ENCODE results near the gene SH3PXD2B. TPM values are rescaled to one million over a fixed set of nuclear protein-coding genes. Genes with fewer than 3 reads are reported as not detected.

The SH3PXD2B gene
- total and polyA plus RNA-seq, 8 donors, result 6.7 to 63.0 (median 20.5) TPM

DNA sequence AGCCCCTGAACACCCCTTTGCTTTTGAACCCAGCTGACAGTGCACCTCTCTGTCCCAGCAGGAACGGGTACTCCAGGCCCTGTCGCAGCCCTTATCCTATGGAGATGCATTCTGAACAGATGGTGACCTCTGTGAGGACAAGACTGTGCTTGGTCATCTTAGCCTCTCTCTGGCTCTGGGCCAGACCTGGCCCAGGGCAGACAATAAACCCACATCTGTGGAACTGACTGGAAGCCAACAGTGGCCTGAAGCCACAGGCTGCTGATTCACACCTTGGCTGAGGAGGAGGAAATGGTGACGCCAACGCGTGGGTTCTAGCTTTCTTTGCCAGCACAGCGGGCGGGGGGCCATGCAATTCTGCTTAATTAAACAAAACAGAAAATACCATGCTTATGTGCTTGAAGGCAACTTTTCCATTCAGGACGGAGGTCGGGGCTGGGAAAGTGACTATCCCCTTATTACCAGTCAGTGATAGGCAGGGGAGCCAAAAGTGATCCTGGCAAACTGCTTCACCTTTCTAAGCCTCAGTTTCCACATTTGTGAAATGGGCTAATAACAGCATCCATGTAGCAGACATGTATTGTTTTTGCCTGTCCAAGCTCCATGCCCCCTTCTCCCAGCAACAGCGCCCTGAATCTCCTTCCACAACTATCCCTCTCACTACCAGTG is 10.8 kb downstream of the SH3PXD2B start:
- Histone ChIP-seq H3K27ac (peak overlapping the region; percentile 59 to 94 (median 78)), H3K36me3 (peaks cover 0 to 15% (median 0%) of the 10 kb centered on the region in 4 donors), H3K4me3 (no peak overlapping the region), H3K9me3 (no peaks in the 10 kb centered on the region), H3K4me1 (peaks cover 33 to 72% (median 52%) of the 10 kb centered on the region in 4 donors), H3K27me3 (no peaks in the 10 kb centered on the region)
- intact Hi-C loops (cut with DNase I; ENCODE audit: low total_unique reads), result no loop called here
- peak; percentile 62 to 63 for DNase-seq
- peak; percentile 76 to 95 (median 95) for TF ChIP-seq POLR2AphosphoS5 (IDR thresholded peaks at IDR 0.05)
- no peak for TF ChIP-seq POLR2A (IDR thresholded peaks at IDR 0.05)
- TF ChIP-seq, protein P1, sequence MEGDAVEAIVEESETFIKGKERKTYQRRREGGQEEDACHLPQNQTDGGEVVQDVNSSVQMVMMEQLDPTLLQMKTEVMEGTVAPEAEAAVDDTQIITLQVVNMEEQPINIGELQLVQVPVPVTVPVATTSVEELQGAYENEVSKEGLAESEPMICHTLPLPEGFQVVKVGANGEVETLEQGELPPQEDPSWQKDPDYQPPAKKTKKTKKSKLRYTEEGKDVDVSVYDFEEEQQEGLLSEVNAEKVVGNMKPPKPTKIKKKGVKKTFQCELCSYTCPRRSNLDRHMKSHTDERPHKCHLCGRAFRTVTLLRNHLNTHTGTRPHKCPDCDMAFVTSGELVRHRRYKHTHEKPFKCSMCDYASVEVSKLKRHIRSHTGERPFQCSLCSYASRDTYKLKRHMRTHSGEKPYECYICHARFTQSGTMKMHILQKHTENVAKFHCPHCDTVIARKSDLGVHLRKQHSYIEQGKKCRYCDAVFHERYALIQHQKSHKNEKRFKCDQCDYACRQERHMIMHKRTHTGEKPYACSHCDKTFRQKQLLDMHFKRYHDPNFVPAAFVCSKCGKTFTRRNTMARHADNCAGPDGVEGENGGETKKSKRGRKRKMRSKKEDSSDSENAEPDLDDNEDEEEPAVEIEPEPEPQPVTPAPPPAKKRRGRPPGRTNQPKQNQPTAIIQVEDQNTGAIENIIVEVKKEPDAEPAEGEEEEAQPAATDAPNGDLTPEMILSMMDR (IDR thresholded peaks at IDR 0.05), result no peak
- TF ChIP-seq EP300 (IDR thresholded peaks at IDR 0.05), result peak; percentile 78
- 30 to 60% (median 51%) methylated on average over 10 of the region's 10 CpGs for WGBS, 5 donors

GRCh38 chr5:172442592-172442991 is 11.7 kb downstream of the SH3PXD2B start:
- H3K4me1 ChIP-seq, result peaks cover 40 to 72% (median 57%) of the 10 kb centered on the region in 4 donors

GRCh38 chr5:172441262-172441751 is 13.0 kb downstream of the SH3PXD2B start:
- DNase-seq, result no peak
- no peaks in the 10 kb centered on the region for H3K9me3 ChIP-seq
- peaks cover 0 to 7% (median 0%) of the 10 kb centered on the region in 4 donors for H3K36me3 ChIP-seq
- peak overlapping the region in 3 of 5 donors; percentile 10 to 94 (median 78) for H3K27ac ChIP-seq
- intact Hi-C loops (cut with DNase I; ENCODE audit: low total_unique reads), result no loop called here
- TF ChIP-seq POLR2A (IDR thresholded peaks at IDR 0.05), result no peak
- TF ChIP-seq, protein P1 (IDR thresholded peaks at IDR 0.05), result no peak
- TF ChIP-seq EP300 (IDR thresholded peaks at IDR 0.05), result no peak
- no peak for TF ChIP-seq POLR2AphosphoS5 (IDR thresholded peaks at IDR 0.05)
- H3K4me3 ChIP-seq, result no peak overlapping the region
- H3K4me1 ChIP-seq, result peaks cover 45 to 72% (median 61%) of the 10 kb centered on the region in 4 donors
- 88 to 94% (median 89%) methylated on average over 11 to 14 of the region's 14 CpGs for WGBS, 5 donors
- H3K27me3 ChIP-seq, result no peaks in the 10 kb centered on the region

More at GRCh38 chr5:172442592-172442991, 11.7 kb downstream of the SH3PXD2B start:
- WGBS, 5 donors, result 65 to 84% (median 82%) methylated on average over 2 of the region's 2 CpGs
- intact Hi-C loops (cut with DNase I; ENCODE audit: low total_unique reads), result no loop called here
- H3K4me3 ChIP-seq, result no peak overlapping the region
- H3K9me3 ChIP-seq, result no peaks in the 10 kb centered on the region
- TF ChIP-seq POLR2AphosphoS5 (IDR thresholded peaks at IDR 0.05) (no peak), EP300 (IDR thresholded peaks at IDR 0.05) (no peak), POLR2A (IDR thresholded peaks at IDR 0.05) (no peak)
- TF ChIP-seq, protein P1 (IDR thresholded peaks at IDR 0.05), result no peak
- peak overlapping the region in 4 of 5 donors; percentile 73 to 94 (median 80) for H3K27ac ChIP-seq
- H3K27me3 ChIP-seq, result no peaks in the 10 kb centered on the region
- peaks cover 0 to 7% (median 0%) of the 10 kb centered on the region in 4 donors for H3K36me3 ChIP-seq
- DNase-seq, result no peak

DNA sequence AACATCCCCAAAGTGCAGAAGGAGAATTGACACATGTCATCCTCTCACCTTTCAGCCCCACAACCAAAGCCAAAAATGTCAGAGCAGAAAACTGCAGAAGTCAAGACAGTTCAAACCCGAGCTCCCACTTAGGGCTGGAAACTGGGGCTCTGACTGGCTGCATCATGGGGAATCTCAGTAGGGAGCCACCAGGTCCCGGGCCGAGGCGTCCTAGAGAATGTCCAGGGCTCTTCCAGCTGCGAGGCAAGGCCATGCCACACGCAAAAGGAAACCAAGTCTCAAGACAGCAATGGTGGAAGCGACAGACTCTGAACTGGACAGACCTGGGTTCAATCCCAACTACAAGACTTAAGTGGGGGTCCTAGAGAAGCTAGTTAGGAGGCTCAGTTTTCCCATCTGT is 13.8 kb downstream of the SH3PXD2B start:
- TF ChIP-seq POLR2A (IDR thresholded peaks at IDR 0.05), result no peak
- no peak for TF ChIP-seq EP300 (IDR thresholded peaks at IDR 0.05)
- TF ChIP-seq POLR2AphosphoS5 (IDR thresholded peaks at IDR 0.05), result no peak
- TF ChIP-seq, protein P1 (IDR thresholded peaks at IDR 0.05), result no peak
- DNase-seq, result no peak
- WGBS, 5 donors, result 89 to 98% (median 96%) methylated on average over 4 to 7 of the region's 7 CpGs
- intact Hi-C loops (cut with DNase I; ENCODE audit: low total_unique reads), result no loop called here
- Histone ChIP-seq H3K4me3 (no peak overlapping the region), H3K27ac (peak overlapping the region in 4 of 5 donors; percentile 8 to 94 (median 56)), H3K4me1 (peaks cover 43 to 71% (median 57%) of the 10 kb centered on the region in 4 donors), H3K27me3 (no peaks in the 10 kb centered on the region), H3K36me3 (peaks cover 0 to 7% (median 0%) of the 10 kb centered on the region in 4 donors), H3K9me3 (no peaks in the 10 kb centered on the region)

Measured in stomach (tissue), 9 donors.